Thoracic aorta (tissue), 2 donors: ENCODE results near the gene KRTAP4-16. TPM values are rescaled to one million over a fixed set of nuclear protein-coding genes. Genes with fewer than 3 reads are reported as not detected.

Source experiments
- ATAC-seq: fragments of 150-250 bp; one replicate; pipeline ENCODE4 v1.8.0; 2017; ENCODE audit warnings: low read depth; ENCODE audit not compliant: insufficient number of reproducible peaks, low FRiP score
- DNase-seq: peaks from one replicate; pipeline ENCODE4 v3.0.0-alpha.2; 2020; ENCODE audit warnings: low spot score
- H3K27ac ChIP-seq, 2 donors: fragments of 200-600 bp; sonication (generic); 1 replicate in 1 of 2; 2 replicates in 1 of 2; pipeline ENCODE4 v1.5.1; 2016; ENCODE audit warnings: mild to moderate bottlenecking in 2 of 2, moderate library complexity in 2 of 2
- H3K27me3 ChIP-seq: fragments of 200-600 bp; sonication (generic); replicated peaks from 2 replicates; pipeline ENCODE4 v1.6.0; 2016; ENCODE audit warnings: mild to moderate bottlenecking; ENCODE audit not compliant: insufficient read depth
- H3K36me3 ChIP-seq: fragments of 200-600 bp; sonication (generic); one replicate; pipeline ENCODE4 v1.5.1; 2016
- H3K4me1 ChIP-seq, 2 donors: fragments of 200-600 bp; sonication (generic); 1 replicate in 1 of 2; 2 replicates in 1 of 2; pipeline versions ENCODE4 v1.5.1 to v1.6.0; 2016; ENCODE audit warnings: low read depth in 2 of 2, mild to moderate bottlenecking in 1 of 2; ENCODE audit not compliant: control insufficient read depth in 1 of 2
- H3K4me3 ChIP-seq: fragments of 200-600 bp; sonication (generic); 2 replicates; pipeline ENCODE4 v1.5.1; 2016; ENCODE audit warnings: mild to moderate bottlenecking
- H3K9me3 ChIP-seq: fragments of 200-600 bp; sonication (generic); 2 replicates; pipeline ENCODE4 v1.5.1; 2016
- CTCF ChIP-seq: fragments of 200-600 bp; sonication (generic); IDR thresholded peaks from one replicate; pipeline ENCODE4 v1.5.1; 2019; ENCODE audit warnings: antibody characterized with exemption
- total RNA-seq, 2 donors: library from RNA; depleted of rRNA; stranded (reverse); fragments of >200 nt; gene quantifications; one replicate each; pipeline versions ENCODE4 v1.1.0 to v1.2.3, GENCODE V29; 2016

KRTAP4-16 gene
- total RNA-seq, 2 donors from 2014 or later = not detected

- Histone ChIP-seq H3K9me3 (no peaks in the 10 kb centered on the region), H3K36me3 (no peaks in the 10 kb centered on the region), H3K4me3 (no peak overlapping the region), H3K27me3 (no peaks in the 10 kb centered on the region), H3K4me1 (no peaks in the 10 kb centered on the region), H3K27ac (no peak overlapping the region)
- no peak for ATAC-seq
- TF ChIP-seq CTCF = no peak
- DNase-seq = no peak
Observed at GRCh38 chr17:41076788-41077187, 25.2 kb downstream of the KRTAP4-16 start.

- DNase-seq (no peak), ATAC-seq (no peak)
- Histone ChIP-seq H3K27me3 (no peaks in the 10 kb centered on the region), H3K9me3 (no peaks in the 10 kb centered on the region), H3K27ac (no peak overlapping the region), H3K36me3 (no peaks in the 10 kb centered on the region), H3K4me1 (no peaks in the 10 kb centered on the region), H3K4me3 (no peak overlapping the region)
- no peak for TF ChIP-seq CTCF
Observed at GRCh38 chr17:41073676-41074075, 28.3 kb downstream of the KRTAP4-16 start.

DNA sequence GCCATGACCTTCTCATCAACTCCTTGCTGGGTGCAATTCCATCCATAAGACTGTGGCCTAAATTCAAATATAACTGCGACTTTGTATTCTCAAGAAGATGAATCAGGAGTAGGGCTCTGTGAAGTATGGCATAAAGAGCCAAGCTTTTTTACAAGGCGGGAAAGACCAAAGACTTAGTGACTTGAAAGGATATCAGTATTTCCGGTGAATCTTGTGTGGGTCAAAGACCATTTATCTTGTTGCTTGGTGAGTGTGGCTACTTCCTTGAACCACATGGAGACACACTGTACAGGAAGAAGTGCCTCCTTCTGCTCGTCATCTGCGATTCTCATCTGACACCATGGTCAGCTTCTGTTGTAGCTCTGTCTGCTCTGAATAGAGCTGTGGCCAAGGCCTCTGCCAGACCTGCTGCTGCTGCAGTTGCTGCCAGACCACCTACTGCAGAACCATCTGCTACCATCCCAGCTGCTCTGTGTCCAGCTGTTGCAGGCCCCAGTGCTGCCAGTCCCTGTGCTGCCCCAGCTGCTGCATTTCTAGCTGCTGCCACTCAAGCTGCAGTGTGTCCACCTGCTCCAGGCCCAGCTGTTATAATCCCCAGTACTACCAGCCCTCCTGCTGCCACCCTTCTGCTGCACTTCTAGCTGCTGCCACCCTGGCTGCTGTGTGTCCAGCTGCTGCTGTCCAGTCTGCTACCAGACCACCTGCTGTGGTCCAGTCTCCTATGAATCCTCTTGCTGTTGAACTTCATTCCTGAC, 30.2 kb downstream of the KRTAP4-16 start:
- Histone ChIP-seq H3K4me1 (no peaks in the 10 kb centered on the region), H3K36me3 (no peaks in the 10 kb centered on the region), H3K27me3 (no peaks in the 10 kb centered on the region), H3K9me3 (no peaks in the 10 kb centered on the region), H3K27ac (no peak overlapping the region), H3K4me3 (no peak overlapping the region)
- no peak for TF ChIP-seq CTCF
- ATAC-seq = no peak
- no peak for DNase-seq

DNA sequence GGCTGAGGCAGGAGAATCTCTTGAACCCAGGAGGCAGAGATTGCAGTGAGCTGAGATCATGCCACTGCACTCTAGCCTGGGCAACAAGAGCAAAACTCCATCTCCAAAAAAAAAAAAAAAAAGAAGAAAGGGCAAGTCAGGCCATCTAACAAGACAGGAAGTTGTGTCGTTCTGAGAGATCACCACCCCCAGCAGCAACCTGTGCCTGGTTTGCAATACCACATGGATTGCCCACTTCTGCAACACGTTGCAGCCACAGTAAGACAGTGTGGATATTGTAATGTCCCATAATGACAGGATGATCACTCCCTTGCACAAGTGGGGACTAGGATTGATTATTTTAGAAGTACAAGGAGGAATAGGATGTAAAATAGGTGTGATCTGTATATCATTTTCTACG, 33.0 kb downstream of the KRTAP4-16 start:
- no peaks in the 10 kb centered on the region for H3K27me3 ChIP-seq
- DNase-seq (no peak), ATAC-seq (no peak)
- H3K9me3 ChIP-seq = no peaks in the 10 kb centered on the region
- H3K4me3 ChIP-seq = no peak overlapping the region
- no peaks in the 10 kb centered on the region for H3K36me3 ChIP-seq
- H3K4me1 ChIP-seq = no peaks in the 10 kb centered on the region
- no peak for TF ChIP-seq CTCF
- H3K27ac ChIP-seq = no peak overlapping the region

GRCh38 chr17:41067281-41067680, 34.7 kb downstream of the KRTAP4-16 start:
- ATAC-seq = no peak
- no peak for TF ChIP-seq CTCF

More at GRCh38 chr17:41067281-41067680, 34.7 kb downstream of the KRTAP4-16 start:
- no peak for DNase-seq
- Histone ChIP-seq H3K27me3 (no peaks in the 10 kb centered on the region), H3K27ac (no peak overlapping the region), H3K4me3 (no peak overlapping the region), H3K9me3 (no peaks in the 10 kb centered on the region), H3K4me1 (peaks cover 9% of the 10 kb centered on the region in 2 donors), H3K36me3 (no peaks in the 10 kb centered on the region)
